ENCODE data around the gene TEX54. TPM values are rescaled to one million over a fixed set of nuclear protein-coding genes. Genes with fewer than 3 reads are reported as not detected.
"Not testable (repeated sequence)": the region's sequence is repeated elsewhere in the genome, so short reads cannot be mapped to it uniquely, and the experiment has no call there.

Gene TEX54
- polyA plus RNA-seq, 12 donors: 0.42 to 0.80 TPM; not detected in 10

- no peak for DNase-seq
Observed at GRCh38 chr11:62835336-62835735, 2.7 kb upstream of the TEX54 start.

- peak; percentile 100 for DNase-seq
Observed at GRCh38 chr11:62831520-62832335, 913 bp downstream of the TEX54 start, which contains the start of gene STX5. TSS of gene STX5 (minus strand) at chr11:62832051. CDS start at chr11:62831243, 808 bp downstream.

GRCh38 chr11:62830904-62831519 lies 1.6 kb downstream of the TEX54 start:
- no peak for DNase-seq

GRCh38 chr11:62828130-62828529 lies 4.5 kb downstream of the TEX54 start:
- not testable (repeated sequence) for DNase-seq

GRCh38 chr11:62823677-62824076 lies 9.0 kb downstream of the TEX54 start:
- DNase-seq: no peak

GRCh38 chr11:62817129-62817528 lies 15.5 kb downstream of the TEX54 start:
- no peak for DNase-seq

- DNase-seq: no peak
Observed at GRCh38 chr11:62816557-62816956, 16.1 kb downstream of the TEX54 start.

GRCh38 chr11:62811659-62812058 lies 21.0 kb downstream of the TEX54 start:
- no peak for DNase-seq

- DNase-seq: no peak
Observed at GRCh38 chr11:62810748-62811147, 21.9 kb downstream of the TEX54 start.

GRCh38 chr11:62806611-62807121 lies 26.0 kb downstream of the TEX54 start:
- DNase-seq: no peak

GRCh38 chr11:62805961-62806441 lies 26.6 kb downstream of the TEX54 start:
- no peak for DNase-seq

GRCh38 chr11:62805076-62805892 lies 27.4 kb downstream of the TEX54 start, which contains the start of gene NXF1:
TSS of gene NXF1 (minus strand) at chr11:62805440. CDS start at chr11:62805356, 84 bp downstream.
- DNase-seq: peak; percentile 97

- peak; percentile 18 for DNase-seq
Observed at GRCh38 chr11:62804310-62805075, 28.1 kb downstream of the TEX54 start.

- DNase-seq: no peak
Observed at GRCh38 chr11:62801071-62801470, 31.6 kb downstream of the TEX54 start.

- no peak for DNase-seq
Observed at GRCh38 chr11:62799486-62799885, 33.2 kb downstream of the TEX54 start.

- DNase-seq: no peak
Observed at GRCh38 chr11:62796281-62796680, 36.4 kb downstream of the TEX54 start.

- no peak for DNase-seq
Observed at GRCh38 chr11:62794201-62794775, 38.4 kb downstream of the TEX54 start.

- DNase-seq: no peak
Observed at GRCh38 chr11:62792202-62792575, 40.5 kb downstream of the TEX54 start.

- peak; percentile 89 for DNase-seq
Observed at GRCh38 chr11:62791501-62792201, 41.0 kb downstream of the TEX54 start, which contains the start of gene TMEM223. TSS of gene TMEM223 (minus strand) at chr11:62792006. CDS start at chr11:62791994, 12 bp downstream.

GRCh38 chr11:62789576-62789975 lies 43.1 kb downstream of the TEX54 start:
- no peak for DNase-seq
